SW480 (cell line): ENCODE results near the gene USP21.
A peak's percentile ranks its signal among the peaks of the same experiment; 100 is the strongest.
"Not testable (repeated sequence)": the region's sequence is repeated elsewhere in the genome, so short reads cannot be mapped to it uniquely, and the experiment has no call there.

Experiments
- DNase-seq: peaks from one replicate; pipeline ENCODE4 v3.0.0-alpha.2; 2016; ENCODE audit warnings: low spot score

Gene USP21, protein sequence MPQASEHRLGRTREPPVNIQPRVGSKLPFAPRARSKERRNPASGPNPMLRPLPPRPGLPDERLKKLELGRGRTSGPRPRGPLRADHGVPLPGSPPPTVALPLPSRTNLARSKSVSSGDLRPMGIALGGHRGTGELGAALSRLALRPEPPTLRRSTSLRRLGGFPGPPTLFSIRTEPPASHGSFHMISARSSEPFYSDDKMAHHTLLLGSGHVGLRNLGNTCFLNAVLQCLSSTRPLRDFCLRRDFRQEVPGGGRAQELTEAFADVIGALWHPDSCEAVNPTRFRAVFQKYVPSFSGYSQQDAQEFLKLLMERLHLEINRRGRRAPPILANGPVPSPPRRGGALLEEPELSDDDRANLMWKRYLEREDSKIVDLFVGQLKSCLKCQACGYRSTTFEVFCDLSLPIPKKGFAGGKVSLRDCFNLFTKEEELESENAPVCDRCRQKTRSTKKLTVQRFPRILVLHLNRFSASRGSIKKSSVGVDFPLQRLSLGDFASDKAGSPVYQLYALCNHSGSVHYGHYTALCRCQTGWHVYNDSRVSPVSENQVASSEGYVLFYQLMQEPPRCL

DNA sequence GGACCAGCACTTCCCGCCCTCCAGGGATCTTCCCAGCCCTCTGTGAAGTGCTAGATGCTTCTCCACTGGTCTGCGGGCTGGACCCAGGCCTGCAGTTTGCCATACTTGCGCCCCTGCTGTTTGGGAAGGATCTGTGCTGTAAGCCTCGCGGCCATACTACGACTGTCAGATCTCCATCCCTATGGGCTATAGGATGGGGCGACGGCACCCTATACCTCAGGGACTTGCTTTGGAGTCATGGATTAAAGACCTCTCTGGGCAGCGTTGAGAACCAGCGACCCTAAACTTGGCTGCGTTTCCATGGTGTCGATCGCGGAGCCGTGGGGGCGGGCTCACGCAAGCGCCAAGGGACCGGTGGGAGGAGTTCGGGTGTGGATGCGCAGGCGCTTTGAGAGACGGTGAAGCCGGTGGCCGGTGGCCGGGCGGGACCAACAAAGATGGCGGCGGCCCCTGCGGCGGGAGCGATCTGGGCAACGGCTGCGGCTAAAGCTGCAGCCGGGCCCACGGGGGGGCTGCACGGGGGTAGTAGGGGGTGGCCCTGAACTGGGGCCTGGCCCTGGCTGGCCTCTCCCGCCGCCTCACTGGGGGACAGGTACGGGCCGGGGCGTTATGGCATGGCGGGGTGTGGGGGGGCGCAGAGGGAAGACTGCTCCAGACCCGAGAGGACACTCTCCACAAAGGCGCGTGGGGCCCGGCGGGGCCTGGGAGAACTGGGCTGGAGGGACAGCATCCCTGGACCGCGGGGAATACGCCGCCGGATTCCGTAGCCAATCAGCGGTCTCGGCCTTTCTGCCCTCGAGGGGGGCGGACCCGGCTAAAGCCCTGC, at the start of gene USP21:
Gene USP21 (plus strand): TSS at position 414 of the 826 bp plus-strand sequence. CDS start 1,141 bp downstream, outside the sequence.
- peak; percentile 84 for DNase-seq

DNA sequence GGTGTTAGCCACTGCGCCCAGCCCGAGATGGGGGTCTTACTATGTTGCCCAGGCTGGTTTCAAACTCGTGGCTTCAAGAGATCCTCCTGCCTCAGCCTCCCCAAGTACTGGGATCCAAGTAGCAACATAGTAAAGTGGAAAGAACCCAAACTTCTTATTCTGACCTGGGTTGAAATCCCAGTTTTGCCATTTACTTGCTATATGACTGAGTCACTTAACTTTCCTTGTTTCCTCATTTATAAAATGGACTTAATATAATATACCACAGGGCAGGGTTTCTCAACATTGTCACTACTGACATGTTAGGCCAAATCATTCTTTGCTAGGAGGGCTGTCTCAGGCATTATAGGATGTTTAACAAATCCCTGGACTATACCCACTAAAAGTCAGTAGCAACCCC, 48.2 kb upstream of the USP21 start:
- DNase-seq: no peak

DNA sequence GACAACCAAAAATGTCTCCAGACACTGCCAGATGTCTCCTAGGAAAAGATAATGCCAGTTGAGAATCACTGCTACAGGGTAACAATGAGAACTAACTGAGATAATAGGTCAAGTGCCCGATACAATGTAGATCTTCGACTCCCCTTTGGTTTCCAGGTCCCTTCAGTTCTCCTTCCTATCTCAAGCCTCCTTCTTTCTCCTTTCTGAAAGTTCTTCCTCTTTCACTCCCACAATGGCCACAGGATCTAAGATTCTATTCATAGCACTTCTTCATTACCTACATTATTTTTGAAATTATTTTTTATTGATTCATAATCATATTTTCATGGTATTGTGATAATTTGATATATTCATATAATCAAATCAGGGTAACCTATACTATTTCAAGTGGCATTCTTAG, 47.8 kb upstream of the USP21 start:
- no peak for DNase-seq

DNA sequence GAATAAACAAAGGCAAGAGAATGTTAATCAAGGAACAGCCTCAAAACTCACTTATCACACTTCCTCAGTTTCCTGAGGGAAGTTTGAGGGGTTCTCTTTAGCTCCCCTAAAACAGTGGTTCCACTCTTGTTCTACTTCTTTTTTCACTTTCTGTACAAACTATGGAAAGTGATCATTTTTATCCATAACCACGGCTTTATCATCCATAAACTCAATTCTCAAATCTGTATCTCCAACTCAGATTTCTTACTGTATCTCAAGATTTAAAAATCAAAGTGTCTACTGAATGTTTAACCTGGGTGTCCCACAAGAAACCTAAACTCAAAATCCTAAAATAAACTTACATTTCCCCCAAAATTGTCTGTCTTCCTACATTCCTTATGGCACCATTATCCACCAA, 45.4 kb upstream of the USP21 start:
- DNase-seq: no peak

DNA sequence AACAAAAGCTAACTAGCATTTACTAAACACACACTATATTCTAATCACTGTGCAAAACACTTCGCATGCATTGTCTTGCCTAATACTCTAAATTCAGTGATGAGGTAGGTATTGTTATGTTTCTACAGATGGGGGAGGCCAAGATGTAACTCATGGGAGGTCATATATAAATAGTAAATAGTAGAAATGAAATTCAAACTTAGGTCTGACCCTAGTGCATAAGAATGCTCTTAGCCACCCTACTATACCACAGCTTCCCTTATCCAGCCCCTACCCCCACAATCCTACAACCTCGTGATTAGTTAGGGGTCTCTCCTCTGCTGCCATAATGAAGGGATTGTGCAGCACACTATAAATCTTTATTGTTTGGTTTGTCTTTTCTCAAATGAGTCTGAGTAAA, 44.7 kb upstream of the USP21 start:
- no peak for DNase-seq

DNA sequence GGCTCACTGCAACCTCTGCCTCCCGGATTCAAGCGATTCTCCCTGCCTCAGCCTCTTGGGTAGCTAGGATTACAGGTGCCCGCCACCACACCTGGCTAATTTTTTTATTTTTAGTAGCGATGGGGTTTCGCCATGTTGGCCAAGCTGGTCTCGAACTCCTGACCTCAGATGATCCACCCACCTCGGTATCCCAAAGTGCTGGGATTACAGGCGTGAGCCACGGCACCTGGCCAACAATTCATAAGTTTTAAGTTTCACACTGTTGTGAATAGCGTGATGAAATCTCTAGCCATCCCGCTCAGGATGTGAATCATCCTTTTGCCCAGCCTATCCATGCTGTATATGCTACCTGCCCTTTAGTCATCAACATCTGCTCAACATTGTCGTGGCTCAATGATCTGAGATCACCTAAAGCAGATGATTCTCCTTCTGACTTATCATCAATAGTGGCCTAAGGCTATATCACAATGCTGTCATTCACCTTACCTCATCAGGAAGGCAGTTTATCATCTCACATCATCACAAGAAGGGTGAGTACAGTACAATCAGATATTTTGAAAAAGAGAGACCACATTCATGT, 44.1 kb upstream of the USP21 start:
- peak; percentile 93 for DNase-seq

DNA sequence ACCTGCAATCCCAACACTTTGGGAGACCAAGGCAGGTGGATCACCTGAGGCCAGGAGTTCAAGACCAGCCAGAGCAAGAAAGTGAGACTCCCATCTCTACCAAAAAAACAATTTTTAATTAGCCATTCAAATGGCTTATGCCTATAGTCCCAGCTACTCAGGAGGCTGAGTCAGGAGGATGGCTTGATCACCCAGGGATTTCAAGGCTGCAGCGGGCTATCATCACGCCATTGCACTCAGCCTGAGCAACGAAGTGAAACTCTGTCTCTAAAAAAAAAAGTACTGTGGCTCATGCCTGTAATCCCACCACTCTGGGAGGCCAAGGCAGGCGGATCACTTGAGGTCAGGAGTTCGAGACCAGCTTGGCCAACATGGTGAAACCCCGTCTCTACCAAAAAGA, 43.3 kb upstream of the USP21 start:
- not testable (repeated sequence) for DNase-seq

DNA sequence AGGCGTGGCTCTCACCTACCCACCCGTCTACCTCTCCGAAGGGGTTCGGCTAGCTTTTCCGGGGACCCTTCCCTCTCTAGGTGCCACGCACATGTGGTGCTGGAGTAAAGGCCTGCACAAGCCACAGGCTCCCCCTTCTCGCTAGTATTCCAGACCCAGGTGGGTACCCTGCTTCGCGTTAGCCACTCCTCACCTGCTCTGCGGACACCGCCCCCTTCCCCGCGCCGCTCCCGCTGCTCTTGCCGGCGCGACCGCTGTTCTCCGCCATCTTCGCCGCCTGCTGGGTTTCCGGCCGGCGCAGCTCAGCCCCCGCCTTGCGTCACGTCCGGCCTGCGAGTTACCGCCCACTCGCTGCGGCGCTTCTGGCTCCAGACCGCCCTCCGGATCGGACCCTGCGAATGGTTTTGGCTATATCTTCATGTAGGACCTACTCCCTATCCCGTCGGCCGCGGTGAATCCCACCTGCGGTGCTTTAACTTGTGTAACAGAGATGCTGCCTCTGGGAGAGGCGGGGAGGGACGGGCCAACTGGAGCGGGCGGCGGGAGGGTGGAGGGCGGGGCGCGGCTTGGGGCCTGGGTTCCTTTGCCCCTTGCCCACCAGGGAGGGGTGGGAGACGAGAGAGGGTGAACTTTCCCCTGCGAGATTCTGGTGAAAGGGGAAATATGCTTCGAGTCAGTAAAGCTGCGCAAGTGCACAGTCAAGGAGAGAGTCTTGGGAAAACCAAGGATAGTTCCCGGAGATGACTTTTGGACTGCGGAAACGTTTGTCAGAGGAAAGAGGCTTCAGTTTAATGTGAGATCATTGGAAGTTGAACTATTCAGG, 41.3 kb upstream of the USP21 start, which contains the start of the genes NIT1 and PFDN2:
Gene NIT1 (plus strand): TSS at position 347 of the 823 bp plus-strand sequence. CDS start 72 bp downstream, at position 419.
Gene PFDN2 (minus strand): TSS at position 279 of the 823 bp plus-strand sequence. CDS start 11 bp downstream, at position 268.
- DNase-seq: peak; percentile 84

DNA sequence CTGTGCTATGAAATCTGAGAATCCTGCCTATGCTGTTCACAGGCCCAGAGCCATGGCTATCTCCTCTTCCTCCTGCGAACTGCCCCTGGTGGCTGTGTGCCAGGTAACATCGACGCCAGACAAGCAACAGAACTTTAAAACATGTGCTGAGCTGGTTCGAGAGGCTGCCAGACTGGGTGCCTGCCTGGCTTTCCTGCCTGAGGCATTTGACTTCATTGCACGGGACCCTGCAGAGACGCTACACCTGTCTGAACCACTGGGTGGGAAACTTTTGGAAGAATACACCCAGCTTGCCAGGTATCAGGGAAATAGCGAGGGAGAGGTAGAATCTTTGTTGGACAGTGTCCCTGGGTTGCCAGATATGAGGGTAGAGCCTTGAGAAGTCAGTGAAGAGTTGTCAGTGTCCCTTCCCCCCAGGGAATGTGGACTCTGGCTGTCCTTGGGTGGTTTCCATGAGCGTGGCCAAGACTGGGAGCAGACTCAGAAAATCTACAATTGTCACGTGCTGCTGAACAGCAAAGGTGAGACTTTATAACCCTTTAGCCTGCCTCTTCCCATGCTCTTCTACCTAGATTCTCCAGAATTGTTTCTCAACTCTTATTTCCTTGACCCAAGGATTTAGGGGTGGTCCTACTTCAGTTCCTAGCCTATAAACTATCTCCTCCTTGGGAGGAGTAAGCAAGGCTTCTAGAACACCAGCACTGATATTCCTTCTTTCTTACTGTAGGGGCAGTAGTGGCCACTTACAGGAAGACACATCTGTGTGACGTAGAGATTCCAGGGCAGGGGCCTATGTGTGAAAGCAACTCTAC, 40.0 kb upstream of the USP21 start:
- peak; percentile 33 for DNase-seq

DNA sequence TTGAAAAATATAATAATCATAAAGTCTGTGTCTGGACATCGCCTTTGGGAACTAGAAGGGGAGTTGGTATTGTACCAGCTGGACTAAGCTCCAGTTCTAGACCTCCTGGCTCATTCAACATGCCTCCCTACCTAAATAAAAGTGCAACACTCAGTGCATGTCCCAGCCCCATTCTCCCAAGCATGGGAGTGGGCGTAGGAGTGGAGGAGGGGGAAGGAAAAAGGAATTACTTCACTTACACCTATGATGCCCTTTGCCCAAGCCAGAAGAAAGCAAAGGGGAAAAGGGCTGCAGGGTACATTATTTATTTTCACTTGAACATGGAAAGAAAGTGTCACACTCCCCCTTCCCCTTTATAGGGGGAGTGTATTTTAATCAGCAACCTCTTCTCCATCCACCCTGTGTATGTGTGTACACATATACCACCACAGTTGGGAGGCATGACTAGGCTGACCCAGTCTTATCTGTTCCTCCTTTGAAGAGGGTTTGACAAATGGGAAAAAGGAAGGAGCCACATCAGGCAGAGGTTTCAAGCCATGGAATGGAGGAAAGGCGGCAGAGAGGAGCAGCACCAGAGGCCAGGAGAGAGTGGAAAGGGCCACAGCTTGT, 38.2 kb upstream of the USP21 start:
- no peak for DNase-seq

DNA sequence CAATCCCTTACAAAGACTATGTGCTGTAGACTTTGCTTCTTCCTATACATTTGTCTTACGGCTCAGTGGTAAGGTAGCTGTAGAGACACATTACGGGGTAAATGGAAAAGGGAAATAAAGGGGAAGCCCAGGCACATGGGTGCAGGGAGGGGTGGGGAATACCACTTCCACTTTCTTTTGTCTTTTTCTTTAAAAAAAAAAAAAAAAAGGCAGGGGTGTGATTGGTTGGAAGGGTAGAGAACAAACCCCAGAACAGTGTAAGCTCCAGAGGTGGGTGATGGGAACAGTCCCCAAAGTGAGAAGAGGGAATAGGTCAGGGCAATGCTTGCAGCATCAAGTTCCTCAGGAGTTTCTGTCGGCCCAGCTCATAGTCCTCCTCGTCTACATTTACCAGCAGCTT, 37.5 kb upstream of the USP21 start:
- no peak for DNase-seq

DNA sequence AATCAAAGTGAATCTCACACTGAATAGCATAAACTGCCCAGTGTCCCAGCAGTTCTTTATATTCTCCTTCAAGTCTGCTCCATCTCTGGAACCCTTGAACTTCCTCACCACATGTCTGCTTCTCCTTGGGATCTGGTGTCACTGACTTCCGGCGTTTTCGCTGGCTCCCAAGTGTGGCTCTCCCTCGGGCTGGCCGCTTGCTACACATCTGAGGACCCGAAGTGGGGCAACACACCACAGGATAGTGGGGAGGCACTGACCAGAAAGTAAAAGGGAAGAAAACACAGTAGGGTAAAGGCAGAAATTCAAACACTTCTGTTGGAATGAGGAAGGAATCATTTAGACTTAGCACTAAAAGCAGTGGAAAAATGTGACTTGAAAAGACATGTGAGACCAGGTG, 36.3 kb upstream of the USP21 start:
- no peak for DNase-seq

DNA sequence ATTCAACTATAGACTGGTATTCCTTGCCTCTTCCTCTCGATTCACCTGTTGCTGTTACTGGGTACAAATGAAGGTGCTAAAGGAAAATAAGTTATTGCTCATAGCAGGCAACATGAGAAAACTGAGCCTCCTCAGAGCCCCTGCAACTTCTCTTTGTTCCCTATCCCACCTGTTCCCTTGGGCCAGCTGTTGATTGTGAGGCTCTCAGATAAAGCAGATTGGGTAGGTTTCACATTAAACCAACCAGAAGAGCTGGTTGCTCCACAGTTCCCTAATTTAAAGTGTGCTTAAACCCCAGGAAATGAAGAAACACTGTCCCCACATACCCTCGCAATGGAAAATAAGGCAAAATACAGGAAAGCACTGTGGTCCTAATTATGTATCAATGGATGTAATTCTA, 31.7 kb upstream of the USP21 start:
- no peak for DNase-seq

DNA sequence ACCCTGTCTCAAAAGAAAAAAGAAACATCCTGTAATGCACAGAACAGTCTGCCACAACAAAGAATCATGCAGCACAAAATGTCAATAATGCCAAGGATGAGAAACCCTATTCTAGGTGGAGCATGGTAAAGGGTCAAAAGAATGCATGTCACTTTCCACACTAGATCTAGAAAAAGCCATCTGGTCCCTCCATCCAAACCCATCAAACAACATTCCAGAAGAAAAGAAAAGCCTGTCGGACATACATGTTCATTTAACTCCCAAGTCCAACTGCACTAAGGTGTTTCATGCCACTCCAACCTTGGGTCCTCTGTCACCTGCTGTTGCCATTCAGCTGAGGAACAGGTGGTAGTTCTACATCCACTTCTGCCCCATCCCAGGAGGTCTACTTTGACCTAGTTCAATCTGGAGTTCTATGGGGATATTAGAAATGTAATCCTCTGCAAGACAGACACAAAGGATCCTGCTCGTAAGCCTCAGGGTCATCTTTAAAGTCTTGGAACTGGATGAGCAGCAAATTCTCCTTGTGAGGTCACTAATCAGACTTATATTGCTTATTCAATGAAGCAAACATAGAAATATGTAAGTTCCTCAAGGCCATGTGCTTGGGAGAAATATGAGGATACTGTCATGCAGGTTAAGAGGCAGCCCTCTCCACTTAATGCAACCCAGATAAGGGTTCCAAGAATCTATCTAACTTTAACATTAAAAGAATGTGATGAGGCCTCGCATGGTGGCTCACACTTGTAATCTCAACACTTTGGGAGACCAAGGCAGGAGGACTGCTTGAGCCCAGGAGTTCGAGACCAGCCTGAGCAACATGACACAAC, 30.5 kb upstream of the USP21 start:
- DNase-seq: no peak

DNA sequence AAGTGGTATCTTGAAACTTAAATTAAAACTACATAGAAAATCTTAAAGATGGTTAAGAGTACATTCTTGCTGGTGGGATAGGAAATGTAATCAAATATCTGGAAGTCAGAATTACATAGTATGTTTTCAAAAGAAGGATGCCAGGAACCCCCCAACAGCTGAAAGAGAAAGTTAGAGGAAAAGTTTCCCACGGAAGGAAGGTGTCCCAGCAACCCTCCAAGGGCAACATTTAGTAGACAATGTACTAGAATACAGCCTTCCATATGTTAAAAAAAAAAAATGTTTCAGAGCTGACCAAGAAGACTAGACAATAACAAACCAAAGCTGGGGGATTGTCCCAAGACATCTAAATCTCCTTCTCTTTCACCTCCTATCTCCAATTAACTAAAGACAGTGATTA, 29.0 kb upstream of the USP21 start:
- DNase-seq: no peak

DNA sequence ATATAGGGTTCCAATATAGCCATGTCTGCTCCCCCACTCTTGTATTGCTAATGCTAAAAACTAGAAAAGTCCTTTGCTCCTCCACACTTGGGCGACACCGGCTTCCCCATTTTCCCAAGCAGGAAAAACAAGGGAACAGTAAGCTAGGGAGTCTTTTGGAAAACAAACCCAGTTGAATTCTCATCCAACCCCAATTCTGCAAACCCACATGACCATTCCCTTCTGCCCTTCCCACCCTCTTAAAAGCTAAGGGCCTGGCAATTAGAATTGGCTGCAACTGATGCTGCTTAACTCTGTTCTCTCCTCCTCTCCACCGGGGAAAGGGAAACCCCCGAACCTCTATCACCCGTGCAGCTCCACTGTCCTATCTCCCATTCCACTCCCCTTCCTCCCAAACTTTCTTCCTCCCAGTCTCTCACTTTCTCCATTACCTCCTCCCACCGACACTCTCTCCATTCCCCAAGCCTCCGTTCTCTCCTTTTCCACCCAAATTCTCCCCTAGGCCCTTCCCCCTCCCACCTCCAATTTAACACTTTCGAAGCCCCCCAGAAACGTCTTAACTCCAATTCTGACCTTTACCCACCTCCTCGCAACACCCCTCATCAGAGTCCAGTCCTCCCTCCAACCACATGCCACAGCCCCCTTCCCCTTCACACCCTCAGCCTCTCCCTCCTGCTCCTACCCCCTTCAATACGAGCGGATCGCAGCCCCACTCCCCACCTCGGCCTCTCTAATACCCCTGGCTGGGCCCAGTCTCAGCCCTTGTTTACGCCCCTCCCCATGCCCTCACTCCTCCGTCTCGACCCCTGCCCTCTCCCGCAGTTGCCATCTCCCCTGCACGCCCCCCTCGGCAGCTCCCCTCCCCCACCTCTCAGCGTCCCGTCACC, 27.5 kb upstream of the USP21 start:
- DNase-seq: no peak

DNA sequence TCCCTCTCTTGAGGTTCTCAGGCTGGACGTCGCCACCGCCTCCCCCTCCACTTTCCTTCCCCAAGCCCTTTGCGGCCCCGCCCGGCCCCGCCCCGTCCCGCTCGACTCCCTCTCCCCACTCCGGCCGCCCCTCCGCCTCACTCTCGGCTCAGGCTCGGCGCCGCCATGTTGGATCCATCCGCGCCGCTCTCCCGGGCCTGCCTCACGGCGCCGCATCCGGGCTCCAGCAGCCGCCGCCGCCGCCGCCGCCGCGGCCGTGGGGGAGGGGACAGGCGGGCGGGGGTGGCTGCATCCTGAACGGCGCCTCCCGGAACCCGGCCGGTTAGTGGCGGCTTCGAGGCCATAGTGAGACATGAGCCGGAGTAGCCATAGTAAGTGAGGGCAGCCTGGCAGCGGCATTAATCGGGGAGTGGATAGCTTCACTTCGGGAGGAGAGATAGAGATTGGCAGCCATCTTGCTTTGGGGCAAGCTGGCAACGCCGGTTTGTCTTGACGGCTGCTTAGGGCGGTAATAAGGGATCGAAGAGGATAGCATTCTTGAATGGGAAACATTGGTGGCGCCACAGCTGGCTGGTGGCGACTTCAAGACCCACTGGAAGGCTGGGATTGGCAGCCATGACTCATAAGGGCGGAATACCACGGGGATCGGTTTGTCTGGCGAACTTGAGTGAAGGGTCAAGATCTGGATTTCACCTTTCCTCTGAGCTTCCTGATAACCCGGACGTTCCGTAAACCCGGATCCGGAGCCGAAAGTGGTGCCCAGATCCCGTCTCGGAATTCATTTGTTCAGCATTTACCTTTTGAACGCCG, 26.7 kb upstream of the USP21 start, which contains the start of gene DEDD:
Gene DEDD (minus strand): TSS at position 258 of the 810 bp plus-strand sequence. CDS start 8,205 bp downstream, outside the sequence.
- DNase-seq: peak; percentile 98
